ENCODE measurements around the gene ATOX1.

Gene ATOX1

GRCh38 chr5:151739939-151740335 lies 18.5 kb downstream of the ATOX1 start:
- TF ChIP-seq TAF1 (IDR thresholded peaks at IDR 0.05; ENCODE audit: borderline replicate concordance, insufficient read depth, low read length) (no peak), POLR2AphosphoS5 (IDR thresholded peaks at IDR 0.05; ENCODE audit: low read depth, low read length) (no peak), FOXP2 (optimal IDR thresholded peaks at IDR 0.05; ENCODE audit: borderline replicate concordance, extremely low read depth, extremely low read length, insufficient read depth) (no peak), SIN3A (IDR thresholded peaks at IDR 0.05; ENCODE audit: borderline replicate concordance, insufficient read depth, low read length) (no peak), REST (IDR thresholded peaks at IDR 0.05; ENCODE audit: insufficient read depth in 1 of 2, low read depth in 2 of 2, low read length in 2 of 2) (no peak)

- TF ChIP-seq TAF1 (IDR thresholded peaks at IDR 0.05; ENCODE audit: borderline replicate concordance, insufficient read depth, low read length) (no peak), FOXP2 (optimal IDR thresholded peaks at IDR 0.05; ENCODE audit: borderline replicate concordance, extremely low read depth, extremely low read length, insufficient read depth) (no peak), SIN3A (IDR thresholded peaks at IDR 0.05; ENCODE audit: borderline replicate concordance, insufficient read depth, low read length) (no peak), POLR2AphosphoS5 (IDR thresholded peaks at IDR 0.05; ENCODE audit: low read depth, low read length) (no peak), REST (IDR thresholded peaks at IDR 0.05; ENCODE audit: insufficient read depth in 1 of 2, low read depth in 2 of 2, low read length in 2 of 2) (no peak)
Measured at GRCh38 chr5:151739395-151739794, 19.0 kb downstream of the ATOX1 start.

- no peak for TF ChIP-seq REST (IDR thresholded peaks at IDR 0.05; ENCODE audit: insufficient read depth in 1 of 2, low read depth in 2 of 2, low read length in 2 of 2)
- no peak for TF ChIP-seq POLR2AphosphoS5 (IDR thresholded peaks at IDR 0.05; ENCODE audit: low read depth, low read length)
- no peak for TF ChIP-seq FOXP2 (optimal IDR thresholded peaks at IDR 0.05; ENCODE audit: borderline replicate concordance, extremely low read depth, extremely low read length, insufficient read depth)
- TF ChIP-seq TAF1 (IDR thresholded peaks at IDR 0.05; ENCODE audit: borderline replicate concordance, insufficient read depth, low read length), result no peak
- TF ChIP-seq SIN3A (IDR thresholded peaks at IDR 0.05; ENCODE audit: borderline replicate concordance, insufficient read depth, low read length), result no peak
Measured at GRCh38 chr5:151738125-151738848, 20.1 kb downstream of the ATOX1 start.

- TF ChIP-seq REST (IDR thresholded peaks at IDR 0.05; ENCODE audit: insufficient read depth in 1 of 2, low read depth in 2 of 2, low read length in 2 of 2), result no peak
- TF ChIP-seq FOXP2 (optimal IDR thresholded peaks at IDR 0.05; ENCODE audit: borderline replicate concordance, extremely low read depth, extremely low read length, insufficient read depth), result no peak
- TF ChIP-seq SIN3A (IDR thresholded peaks at IDR 0.05; ENCODE audit: borderline replicate concordance, insufficient read depth, low read length), result no peak
- TF ChIP-seq TAF1 (IDR thresholded peaks at IDR 0.05; ENCODE audit: borderline replicate concordance, insufficient read depth, low read length), result no peak
- TF ChIP-seq POLR2AphosphoS5 (IDR thresholded peaks at IDR 0.05; ENCODE audit: low read depth, low read length), result no peak
Measured at GRCh38 chr5:151737431-151737830, 21.0 kb downstream of the ATOX1 start.

Measured in PFSK-1 (cell line).